GM12865 (cell line): ENCODE results near the gene RIN2.

Source experiments
- DNase-seq: peaks from one replicate; pipeline ENCODE4 v3.0.0; 2010; ENCODE audit warnings: low read depth
- H3K4me3 ChIP-seq: 2 replicates; pipeline ENCODE4 v1.5.1; 2011; ENCODE audit warnings: mild to moderate bottlenecking, low read depth, low read length, control low read depth
- TF ChIP-seq, protein P1 (sequence below): IDR thresholded peaks from 2 replicates; pipeline ENCODE4 v1.5.1; 2011; ENCODE audit warnings: low read length, control low read depth, low read depth, inconsistent platforms; ENCODE audit not compliant: insufficient read depth; ENCODE audit errors: missing control alignments

Gene RIN2

DNA sequence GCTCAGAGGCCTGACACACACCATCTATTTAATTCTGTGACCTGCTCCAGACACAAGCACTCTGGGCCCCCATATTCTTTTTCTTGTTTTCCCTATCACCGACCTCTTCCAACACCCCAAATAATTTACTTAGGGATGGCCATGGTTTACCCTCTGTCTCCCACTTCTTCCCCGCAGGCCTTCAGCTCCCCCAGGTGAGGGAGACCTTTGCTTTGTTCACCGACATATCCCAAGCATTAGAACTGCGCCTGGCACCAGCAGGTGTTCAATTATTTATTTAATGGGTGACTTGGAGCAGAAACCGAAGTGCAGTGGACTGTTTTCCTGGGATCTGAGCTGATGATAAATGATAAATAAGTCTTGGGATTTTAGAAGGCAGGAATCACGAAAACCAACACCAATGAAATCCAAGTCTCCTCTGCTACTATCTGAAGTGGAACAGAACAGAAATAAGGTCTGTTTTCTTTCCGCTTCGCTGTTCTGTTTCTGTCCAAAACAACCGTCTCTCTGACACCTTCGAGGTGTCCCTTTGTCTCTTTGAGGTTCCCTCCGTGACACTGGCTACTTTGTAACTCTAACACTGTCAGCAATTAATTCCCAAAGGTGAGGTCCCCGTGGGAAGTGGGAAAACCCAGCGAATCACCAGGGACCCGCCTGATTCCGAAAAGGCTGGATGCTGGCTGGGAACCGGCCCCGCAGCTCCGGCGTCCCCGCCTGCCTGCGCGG, 1.1 kb upstream of the RIN2 start:
- no peak overlapping the region for H3K4me3 ChIP-seq
- TF ChIP-seq, protein P1, sequence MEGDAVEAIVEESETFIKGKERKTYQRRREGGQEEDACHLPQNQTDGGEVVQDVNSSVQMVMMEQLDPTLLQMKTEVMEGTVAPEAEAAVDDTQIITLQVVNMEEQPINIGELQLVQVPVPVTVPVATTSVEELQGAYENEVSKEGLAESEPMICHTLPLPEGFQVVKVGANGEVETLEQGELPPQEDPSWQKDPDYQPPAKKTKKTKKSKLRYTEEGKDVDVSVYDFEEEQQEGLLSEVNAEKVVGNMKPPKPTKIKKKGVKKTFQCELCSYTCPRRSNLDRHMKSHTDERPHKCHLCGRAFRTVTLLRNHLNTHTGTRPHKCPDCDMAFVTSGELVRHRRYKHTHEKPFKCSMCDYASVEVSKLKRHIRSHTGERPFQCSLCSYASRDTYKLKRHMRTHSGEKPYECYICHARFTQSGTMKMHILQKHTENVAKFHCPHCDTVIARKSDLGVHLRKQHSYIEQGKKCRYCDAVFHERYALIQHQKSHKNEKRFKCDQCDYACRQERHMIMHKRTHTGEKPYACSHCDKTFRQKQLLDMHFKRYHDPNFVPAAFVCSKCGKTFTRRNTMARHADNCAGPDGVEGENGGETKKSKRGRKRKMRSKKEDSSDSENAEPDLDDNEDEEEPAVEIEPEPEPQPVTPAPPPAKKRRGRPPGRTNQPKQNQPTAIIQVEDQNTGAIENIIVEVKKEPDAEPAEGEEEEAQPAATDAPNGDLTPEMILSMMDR, result no peak
- no peak for DNase-seq

DNA sequence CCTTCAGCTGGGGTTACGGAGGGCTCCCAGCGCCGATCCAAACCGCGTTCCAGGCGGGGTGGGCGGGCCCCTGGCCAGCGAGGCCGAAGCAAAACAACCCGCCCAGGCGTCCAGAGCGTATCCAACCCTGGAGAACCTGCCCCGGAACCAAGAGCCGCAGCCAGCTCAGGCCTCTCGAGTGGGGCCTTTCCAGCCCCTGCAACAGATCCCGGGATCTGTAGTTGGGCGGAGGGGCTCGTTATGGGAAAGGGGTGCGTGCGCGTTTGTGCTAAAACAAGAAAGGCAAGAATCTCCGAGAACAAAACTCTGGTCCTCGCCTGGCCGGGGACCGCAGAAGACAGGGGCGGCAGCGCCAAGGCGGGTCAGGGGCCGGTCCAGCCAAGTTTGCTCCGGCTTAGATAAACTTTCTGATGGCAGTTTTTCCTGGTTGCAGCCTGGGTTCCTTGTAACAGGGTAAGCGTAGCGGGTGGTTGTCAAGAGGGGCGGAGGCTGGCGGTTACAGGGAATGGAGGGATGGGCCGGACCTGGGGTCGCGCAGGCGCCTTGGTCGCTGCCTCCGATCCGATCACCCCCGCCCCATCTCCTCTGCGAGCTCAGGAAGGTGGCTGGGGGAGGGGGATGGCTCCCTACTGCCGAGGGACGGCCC, 448 bp upstream of the RIN2 start:
- H3K4me3 ChIP-seq, result no peak overlapping the region
- no peak for DNase-seq

DNA sequence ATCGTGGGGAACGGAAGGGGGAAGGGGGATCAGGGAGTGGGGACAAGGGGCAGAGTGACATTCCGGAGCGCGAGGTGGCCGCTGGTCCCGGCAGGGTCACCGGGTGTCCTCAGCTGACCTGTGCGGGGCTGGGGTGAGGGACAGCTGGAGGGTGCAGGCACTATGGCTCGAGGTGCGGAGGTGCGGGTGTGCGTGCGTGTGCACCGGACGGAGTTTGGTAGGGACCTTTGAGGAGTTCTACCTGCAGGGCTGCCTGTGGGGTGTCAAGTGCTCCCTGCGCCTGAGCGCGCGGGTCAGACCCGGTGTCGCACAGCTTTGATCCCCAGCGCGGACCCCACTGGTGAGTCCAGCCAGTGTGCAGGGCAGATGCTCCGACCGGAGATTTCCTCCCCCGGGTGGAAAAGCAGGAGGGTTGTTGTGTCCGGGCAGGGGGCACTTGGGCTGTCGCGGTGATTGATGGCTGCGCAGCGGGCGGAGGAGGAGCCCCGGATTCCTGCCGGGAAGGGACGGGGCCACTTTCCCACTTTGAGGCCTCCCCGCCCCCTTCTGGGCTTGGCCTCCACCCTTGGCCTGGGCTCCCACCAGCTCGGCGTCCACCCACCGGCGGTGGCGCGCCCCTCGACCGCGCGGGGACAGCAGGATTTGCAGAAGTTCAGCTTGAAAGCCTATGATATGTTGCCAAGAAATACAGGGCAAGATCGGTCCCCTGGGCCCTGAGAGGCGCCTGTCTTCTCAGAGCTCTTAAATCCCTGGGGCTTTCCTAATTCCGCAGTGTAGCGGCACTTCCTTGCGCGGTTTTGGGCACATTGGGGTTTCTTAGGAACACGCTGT, 658 bp downstream of the RIN2 start:
- no peak overlapping the region for H3K4me3 ChIP-seq
- no peak for DNase-seq
- TF ChIP-seq, protein P1, result no peak

More for the DNA sequence above, 448 bp upstream of the RIN2 start:
- TF ChIP-seq, protein P1, result no peak

DNA sequence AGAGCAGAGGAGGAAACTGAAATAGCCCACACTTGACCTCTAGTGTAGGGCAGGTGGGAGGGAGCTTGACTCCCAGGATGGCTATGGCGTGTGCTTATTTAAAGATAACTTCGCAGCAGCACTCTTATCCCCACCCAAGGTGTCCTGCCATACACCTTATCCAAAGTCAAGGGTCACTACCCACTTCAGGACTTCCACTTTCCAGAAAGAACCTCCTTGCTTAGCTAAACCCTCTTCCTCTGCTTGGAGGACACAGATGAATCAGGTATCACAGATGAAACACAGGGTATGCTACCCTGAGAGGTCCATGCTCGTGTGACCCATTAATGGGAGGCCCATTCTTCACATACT, 2.3 kb downstream of the RIN2 start:
- TF ChIP-seq, protein P1, result no peak
- H3K4me3 ChIP-seq, result no peak overlapping the region
- DNase-seq, result no peak

DNA sequence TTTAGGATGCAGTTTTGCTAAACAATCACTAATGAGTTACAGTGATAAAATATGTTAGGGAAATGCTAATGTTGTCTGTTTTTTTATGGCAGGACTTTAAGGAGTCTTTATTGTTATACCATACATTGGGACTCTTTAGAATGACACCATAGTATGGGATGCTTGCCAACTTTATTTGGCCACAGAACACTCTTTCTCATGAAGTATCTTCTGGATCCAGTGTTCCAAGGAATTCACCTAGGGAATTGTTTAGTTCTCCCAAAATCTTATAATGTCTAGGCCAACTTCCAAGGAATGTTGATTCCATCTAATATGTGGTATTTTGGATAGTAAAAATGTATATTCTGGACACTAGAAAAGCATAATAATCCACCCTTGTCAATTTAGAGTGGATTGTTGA, 3.3 kb downstream of the RIN2 start:
- no peak overlapping the region for H3K4me3 ChIP-seq
- TF ChIP-seq, protein P1, result no peak
- DNase-seq, result no peak

DNA sequence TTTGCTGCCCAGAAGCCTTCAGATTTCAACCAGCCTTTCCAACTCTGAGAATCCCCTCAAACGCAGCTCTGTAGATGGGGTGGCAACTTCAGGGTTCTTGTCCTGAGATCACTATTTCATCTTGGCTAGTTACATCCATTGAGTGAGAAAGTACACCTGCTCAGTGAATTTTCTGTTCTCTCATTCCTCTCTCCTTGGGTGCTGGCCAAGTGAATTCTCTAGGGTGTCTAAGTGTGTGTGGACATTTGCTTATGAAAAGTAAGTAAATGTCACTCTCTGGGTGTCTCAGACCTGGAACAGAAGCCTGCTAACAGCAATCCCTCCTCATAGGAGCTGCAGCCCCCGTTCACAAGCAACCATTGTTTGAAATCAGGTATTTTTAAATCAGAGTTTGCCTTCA, 3.8 kb downstream of the RIN2 start:
- no peak overlapping the region for H3K4me3 ChIP-seq
- TF ChIP-seq, protein P1, result no peak
- no peak for DNase-seq
